GM19455 (cell line): ENCODE measurements around the gene NUDT3.

ENCODE experiments used
- ATAC-seq: cut with Tn5 transposase; IDR thresholded peaks from one replicate; pipeline ENCODE4 v1.9.1; 2021; ENCODE audit not compliant: unreplicated experiment

Gene NUDT3

GRCh38 chr6:34241351-34242215 lies 150.9 kb downstream of the NUDT3 start:
- ATAC-seq = no peak

- ATAC-seq = no peak
Measured at GRCh38 chr6:34240329-34241248, 151.9 kb downstream of the NUDT3 start.

DNA sequence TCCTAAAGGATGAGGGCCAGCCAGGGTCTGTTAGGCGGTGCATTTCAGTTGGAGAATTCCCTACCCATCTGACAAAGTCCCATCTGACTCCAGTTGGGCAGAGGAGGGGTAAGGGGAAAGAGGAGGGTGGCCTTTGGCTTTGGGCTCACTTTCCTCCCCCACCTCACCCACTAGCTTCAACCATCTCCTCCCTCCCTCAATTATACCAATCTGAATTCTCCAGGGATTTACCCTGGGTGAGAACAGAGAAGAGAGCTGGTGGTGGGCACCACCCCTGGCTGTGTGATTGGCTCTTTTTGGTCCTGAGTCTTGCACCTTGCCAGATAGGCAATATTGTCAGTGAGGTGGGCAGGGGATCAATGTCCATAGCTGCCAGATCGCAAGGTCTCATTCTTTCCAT lies 152.6 kb downstream of the NUDT3 start:
- ATAC-seq = no peak

GRCh38 chr6:34239500-34239825 lies 153.0 kb downstream of the NUDT3 start:
- ATAC-seq = no peak

DNA sequence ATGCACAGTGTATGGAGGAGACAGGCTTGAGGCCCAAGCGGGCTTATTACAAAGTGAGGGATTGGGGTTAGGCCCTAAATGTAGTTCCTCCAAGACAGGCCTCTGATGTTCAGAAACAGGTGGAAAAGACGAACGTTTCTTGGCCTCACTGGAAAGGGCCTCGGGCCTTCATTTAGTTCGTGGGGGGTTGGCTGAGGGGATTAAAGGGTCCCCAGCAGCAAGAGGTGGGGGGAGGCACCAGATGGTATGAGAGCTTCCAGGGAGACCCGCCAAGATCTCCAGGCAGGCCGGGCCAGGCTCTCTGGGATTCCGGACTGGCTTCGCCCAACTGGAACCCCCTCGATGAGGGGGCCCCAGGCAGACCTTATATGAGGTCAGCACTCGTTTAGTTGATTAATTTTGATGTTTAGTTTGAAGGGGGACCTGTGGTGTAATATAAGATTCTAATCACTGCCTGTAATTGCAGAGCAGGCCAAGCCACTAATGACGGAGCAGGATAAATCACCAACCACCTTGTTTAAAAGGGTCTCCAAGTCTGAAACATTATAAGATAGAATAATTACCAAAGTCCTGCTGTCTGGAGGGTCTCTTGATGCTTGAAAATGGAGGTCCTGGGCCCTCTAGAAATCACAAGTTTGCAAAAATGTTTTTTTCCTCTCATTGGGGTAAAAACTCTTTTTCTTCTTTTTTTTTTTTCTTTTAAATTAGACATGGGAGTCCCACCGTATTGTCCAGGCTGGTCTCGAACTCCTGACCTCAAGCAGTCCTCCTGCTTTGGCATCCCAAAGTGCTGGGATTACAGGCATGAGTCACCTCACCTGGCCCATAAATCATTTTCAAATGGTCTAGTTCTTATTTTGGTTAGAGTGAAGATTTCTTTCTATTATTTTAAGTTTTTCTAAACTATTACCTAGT lies 153.6 kb downstream of the NUDT3 start:
- no peak for ATAC-seq

DNA sequence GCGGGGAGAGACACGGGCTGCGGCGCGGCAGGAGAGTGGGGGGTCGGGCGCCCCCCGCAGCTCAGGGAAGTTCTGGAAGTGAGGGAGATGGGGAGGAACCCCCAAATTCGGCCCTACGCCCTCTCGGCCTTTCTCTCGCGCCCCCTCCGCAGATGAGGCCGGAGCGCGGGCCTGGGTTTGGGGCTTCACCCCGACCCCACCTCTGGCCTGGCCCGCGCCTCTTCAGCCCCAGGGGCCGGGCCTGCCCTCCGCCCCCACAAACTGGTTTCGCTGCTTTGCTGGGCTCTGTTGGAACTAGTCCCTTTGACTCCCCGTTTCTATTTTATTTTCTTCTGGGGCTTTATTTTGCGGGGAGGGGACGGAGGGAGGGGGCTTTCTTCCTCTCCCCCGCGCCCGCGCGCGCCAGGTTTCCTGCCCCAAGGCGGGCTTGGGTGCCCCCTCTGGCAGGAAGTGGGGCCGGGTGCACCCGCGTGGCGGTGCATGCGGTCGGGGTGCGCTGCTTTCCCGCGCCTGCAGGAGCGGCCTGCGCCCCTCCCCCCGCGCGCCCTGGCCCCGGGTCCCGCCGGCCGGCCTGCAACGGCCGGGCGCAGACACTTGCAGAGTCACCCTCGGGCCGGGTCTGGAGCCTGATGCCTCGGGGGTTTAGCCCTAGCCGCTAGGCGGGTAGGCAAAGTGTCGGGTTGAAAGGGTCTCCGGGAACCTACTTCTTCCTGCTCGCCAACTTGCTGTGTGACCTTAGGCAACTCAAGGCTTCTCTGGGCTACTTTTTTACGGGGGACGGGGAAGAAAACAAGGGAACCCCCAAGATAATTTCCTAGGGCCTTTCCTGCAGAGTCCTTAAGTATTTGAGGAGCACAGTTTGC lies 154.5 kb downstream of the NUDT3 start:
- peak; percentile 2 for ATAC-seq

DNA sequence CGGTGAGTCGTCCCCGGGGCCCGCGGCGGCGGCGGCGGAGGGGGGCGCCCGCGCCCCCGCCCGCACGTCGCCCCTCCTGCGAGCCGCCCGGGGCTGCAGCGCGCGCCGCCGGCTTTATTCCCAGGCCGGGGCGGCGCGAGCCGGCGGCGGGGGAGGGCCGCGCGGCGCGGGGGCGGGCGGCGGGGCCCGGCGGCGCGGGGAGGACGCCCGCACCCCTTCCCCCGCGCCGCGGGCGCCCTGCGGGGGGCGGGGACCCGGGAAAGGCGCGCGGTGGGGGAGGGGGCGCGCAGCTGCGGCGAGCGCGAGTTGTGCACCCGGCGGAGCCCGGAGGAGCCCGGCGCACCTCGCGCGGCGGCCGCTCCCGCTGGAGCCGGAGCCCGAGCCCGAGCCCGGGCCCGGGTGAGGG lies 155.2 kb downstream of the NUDT3 start:
- peak; percentile 3 for ATAC-seq

DNA sequence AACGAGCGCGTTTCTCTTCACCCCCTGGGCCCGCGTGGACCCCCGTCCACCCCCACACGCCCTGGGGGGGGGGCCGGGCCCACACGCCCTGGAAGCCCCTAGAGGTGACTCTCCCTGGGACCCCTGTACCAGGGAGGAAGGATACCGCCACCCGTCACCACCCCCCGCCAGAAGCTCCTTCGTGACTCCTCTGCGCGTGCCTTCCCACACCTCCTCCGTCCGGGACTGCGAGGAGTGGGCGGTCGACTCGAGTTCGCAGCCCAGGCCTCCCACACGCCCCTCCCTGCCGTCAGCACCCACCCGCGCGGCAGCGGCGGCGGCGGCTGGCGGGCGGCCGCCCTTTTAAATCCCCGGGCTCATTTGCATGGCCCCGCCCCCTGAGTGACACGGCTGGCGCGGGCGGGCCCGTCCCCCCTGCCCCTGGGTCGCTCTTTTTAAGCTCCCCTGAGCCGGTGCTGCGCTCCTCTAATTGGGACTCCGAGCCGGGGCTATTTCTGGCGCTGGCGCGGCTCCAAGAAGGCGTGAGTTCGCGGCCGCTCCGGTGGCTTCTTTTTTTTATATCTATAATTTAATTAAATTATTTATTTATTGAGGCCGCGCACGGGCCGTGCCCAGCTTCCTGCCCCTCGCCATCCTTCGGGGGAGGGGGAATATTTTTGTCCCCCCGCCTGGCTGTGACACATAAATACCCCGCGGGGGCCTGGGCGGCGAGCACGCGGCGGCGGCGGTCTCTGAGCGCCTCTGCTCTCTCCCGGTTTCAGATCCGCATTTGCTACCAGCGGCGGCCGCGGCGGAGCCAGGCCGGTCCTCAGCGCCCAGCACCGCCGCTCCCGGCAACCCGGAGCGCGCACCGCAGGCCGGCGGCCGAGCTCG lies 155.8 kb downstream of the NUDT3 start, which contains the start of gene HMGA1:
HMGA1 (plus strand) TSS at position 431 of the 873 bp plus-strand sequence. CDS start 3,908 bp downstream, outside the sequence.
- peak; percentile 66 for ATAC-seq

DNA sequence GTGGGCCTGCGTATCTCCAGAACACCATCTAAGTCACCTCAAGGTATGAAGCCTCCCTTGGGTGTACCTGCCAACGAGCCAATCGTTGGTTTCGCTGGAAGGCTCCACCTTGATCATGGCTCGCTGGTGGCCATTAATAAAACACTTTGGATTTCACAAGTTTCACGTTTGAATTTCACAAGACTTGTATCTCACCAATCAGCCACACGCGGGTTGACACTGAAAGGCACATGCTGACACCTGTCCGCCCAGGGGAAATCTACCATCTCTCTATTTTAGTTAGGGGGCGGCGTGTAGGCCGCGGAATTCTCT lies 156.4 kb downstream of the NUDT3 start:
- ATAC-seq = peak; percentile 14

DNA sequence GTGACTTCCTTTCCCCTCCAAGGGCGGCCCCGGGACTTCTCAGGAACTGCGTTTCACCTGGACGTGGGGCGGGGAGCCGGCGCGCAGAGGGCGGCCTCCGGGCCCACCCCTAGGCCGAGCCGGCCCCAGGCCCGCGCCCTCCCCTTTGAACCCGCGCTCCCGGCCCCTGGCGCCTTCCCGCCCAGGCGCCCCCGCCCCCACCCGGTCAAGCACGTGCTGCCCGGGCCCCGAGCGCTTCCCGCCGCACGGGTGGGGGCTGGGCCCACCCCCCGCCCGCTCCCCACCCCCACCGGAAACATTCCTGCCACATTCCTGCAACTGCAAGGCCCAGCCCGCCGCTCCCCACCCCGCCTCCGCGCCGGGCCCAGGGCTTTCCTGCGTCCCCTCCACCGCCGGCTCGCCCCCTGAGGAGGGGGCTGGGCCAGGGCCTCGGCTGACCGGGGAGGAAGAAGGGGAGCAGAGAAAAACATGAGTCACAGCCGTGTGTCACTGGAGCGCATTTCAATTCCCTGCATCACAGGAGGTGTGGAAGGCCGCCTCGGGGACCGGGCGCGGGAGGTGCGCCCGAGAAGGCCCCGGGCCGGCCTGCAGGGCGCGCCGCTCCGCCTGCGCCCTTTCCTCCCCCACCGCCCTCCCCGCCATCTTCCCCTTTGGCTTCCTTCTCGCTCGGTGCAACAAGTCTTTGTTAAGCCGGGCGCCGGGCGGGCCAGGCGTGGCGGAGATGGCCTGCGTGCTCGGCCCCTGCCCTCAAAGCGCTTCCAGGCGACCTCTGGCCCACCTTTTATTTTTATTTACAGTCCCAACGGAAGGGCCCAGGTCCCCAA lies 156.9 kb downstream of the NUDT3 start:
- no peak for ATAC-seq

- ATAC-seq = no peak
Measured at GRCh38 chr6:34234667-34235306, 157.7 kb downstream of the NUDT3 start.

GRCh38 chr6:34233867-34234266 lies 158.6 kb downstream of the NUDT3 start:
- no peak for ATAC-seq

DNA sequence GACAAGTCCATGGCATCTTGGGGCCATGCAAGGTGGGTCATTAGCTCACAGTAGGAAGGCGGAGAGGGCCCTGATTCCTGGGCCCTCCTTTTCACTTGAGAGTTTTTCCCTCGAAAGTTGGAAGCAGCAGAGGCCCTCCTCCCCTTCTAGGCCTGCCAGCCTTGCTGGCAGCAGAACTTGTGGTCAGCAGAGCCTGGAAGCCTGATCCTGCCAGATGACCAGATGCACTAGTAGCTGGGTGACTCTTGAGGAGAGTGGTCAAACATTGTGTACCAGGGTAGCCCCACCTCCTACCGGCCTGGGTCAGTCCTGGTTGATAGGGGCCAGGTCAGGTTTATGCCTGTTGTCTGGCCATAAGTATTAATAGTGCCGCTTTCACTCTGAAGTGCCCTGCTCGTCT lies 159.6 kb downstream of the NUDT3 start:
- no peak for ATAC-seq

- ATAC-seq = no peak
Measured at GRCh38 chr6:34231566-34232336, 160.7 kb downstream of the NUDT3 start.

DNA sequence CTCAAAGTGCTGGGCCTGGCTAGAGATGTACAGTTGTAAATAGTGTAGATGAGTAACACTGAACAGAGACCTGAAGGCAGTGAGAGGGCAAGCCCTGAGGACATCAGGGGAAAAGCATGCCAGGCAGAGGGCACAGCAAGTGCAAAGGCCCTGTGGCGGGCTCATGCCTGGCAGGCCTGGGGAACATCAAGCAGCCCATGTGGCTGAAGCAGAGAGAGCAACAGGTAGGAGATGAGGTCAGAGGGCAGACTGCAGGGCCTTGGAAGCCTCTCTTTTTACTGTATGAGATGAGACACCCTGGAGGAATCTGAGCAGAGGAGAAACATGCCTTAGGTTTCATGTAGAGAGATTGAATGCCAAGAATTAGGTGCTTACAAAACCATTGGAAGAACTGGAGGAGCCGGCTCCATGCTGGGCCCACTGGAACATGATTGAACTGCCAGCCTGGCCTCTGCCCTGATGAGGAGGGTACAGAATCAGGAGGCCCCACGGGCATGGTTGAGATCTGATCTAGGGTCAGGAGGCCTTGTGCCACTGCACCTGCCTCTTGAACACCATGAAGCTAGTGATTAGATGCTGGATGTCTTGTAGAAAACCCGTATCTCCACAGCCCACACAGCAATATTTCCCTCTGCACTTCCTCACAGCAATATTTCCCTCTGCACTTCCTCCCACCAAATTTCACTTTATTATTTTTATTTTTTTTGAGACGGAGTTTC lies 161.7 kb downstream of the NUDT3 start:
- no peak for ATAC-seq

GRCh38 chr6:34229877-34230276 lies 162.6 kb downstream of the NUDT3 start:
- ATAC-seq = no peak
